Hepatocyte (in vitro differentiated cells): ENCODE results near the gene HEMK1. TPM values are rescaled to one million over a fixed set of nuclear protein-coding genes. Genes with fewer than 3 reads are reported as not detected.

Source experiments
- DNase-seq: peaks from one replicate; pipeline ENCODE4 v3.0.0-alpha.2; 2016; ENCODE audit warnings: low spot score
- H2AFZ ChIP-seq: fragments of 200-600 bp; sonication (generic); 2 replicates; pipeline ENCODE4 v1.6.0; 2016; ENCODE audit warnings: antibody characterized with exemption, mild to moderate bottlenecking
- H3K27ac ChIP-seq: fragments of 200-600 bp; sonication (generic); 2 replicates; pipeline ENCODE4 v1.5.1; 2016; ENCODE audit warnings: mild to moderate bottlenecking
- H3K27me3 ChIP-seq: fragments of 200-600 bp; sonication (generic); 2 replicates; pipeline ENCODE4 v1.6.1; 2016
- H3K36me3 ChIP-seq: fragments of 200-600 bp; sonication (generic); replicated peaks from 2 replicates; pipeline ENCODE4 v1.5.1; 2016; ENCODE audit warnings: low read depth; ENCODE audit not compliant: insufficient read depth
- H3K4me1 ChIP-seq: fragments of 200-600 bp; sonication (generic); 2 replicates; pipeline ENCODE4 v1.5.1; 2016; ENCODE audit warnings: mild to moderate bottlenecking, moderate library complexity; ENCODE audit not compliant: insufficient read depth
- H3K4me2 ChIP-seq: fragments of 200-600 bp; sonication (generic); 2 replicates; pipeline ENCODE4 v1.6.0; 2016
- H3K4me3 ChIP-seq: fragments of 200-600 bp; sonication (generic); 2 replicates; pipeline ENCODE4 v1.5.1; 2016; ENCODE audit warnings: mild to moderate bottlenecking
- H3K79me2 ChIP-seq: fragments of 200-600 bp; sonication (generic); 2 replicates; pipeline ENCODE4 v1.6.0; 2017; ENCODE audit warnings: mild to moderate bottlenecking
- H3K9me2 ChIP-seq: fragments of 200-600 bp; sonication (generic); replicated peaks from 2 replicates; pipeline ENCODE4 v1.6.0; 2017; ENCODE audit warnings: mild to moderate bottlenecking; ENCODE audit not compliant: insufficient read depth
- H3K9me3 ChIP-seq: fragments of 200-600 bp; sonication (generic); 2 replicates; pipeline ENCODE4 v1.5.1; 2016; ENCODE audit warnings: low read depth, mild to moderate bottlenecking
- H4K20me1 ChIP-seq: fragments of 200-600 bp; sonication (generic); 2 replicates; pipeline ENCODE4 v1.6.0; 2016; ENCODE audit warnings: mild to moderate bottlenecking; ENCODE audit not compliant: insufficient read depth, poor library complexity, severe bottlenecking
- EZH2 ChIP-seq: fragments of 200-600 bp; sonication (generic); IDR thresholded peaks from 2 replicates; pipeline ENCODE4 v1.6.1; 2016; ENCODE audit warnings: antibody characterized with exemption, mild to moderate bottlenecking, borderline replicate concordance
- EZH2phosphoT487 ChIP-seq: fragments of 200-600 bp; sonication (generic); IDR thresholded peaks from one replicate; pipeline ENCODE4 v1.6.1; 2018; ENCODE audit warnings: antibody characterized with exemption, mild to moderate bottlenecking, low read depth, moderate library complexity; ENCODE audit not compliant: unreplicated experiment, severe bottlenecking
- WGBS: methylation state at CpG from one replicate; pipeline ENCODE4 v1.1.6; 2016; ENCODE audit warnings: low lambda C conversion rate; ENCODE audit errors: missing lambda C conversion rate; 5-methylcytosine and 5-hydroxymethylcytosine counted together
- polyA plus RNA-seq: library from polyadenylated mRNA; unstranded; fragments of >200 nt; fragmentation: Nextera tagmentation; extraction: Ambion mirVana; gene quantifications from 2 replicates; pipeline ENCODE4 v1.2.1, GENCODE V29; 2016
- total RNA-seq: library from RNA; depleted of rRNA; stranded (reverse); fragments of >200 nt; gene quantifications from 2 replicates; pipeline ENCODE4 v1.2.3, GENCODE V29; 2014
- TF ChIP-seq, protein P1 (sequence below): fragments of 200-600 bp; sonication (generic); IDR thresholded peaks from 2 replicates; pipeline ENCODE4 v1.5.1; 2016; ENCODE audit warnings: antibody characterized with exemption, mild to moderate bottlenecking; ENCODE audit not compliant: poor library complexity

Gene HEMK1
- total and polyA plus RNA-seq, 2 experiments from 2014 or later, result 18.6 to 27.2 TPM

DNA sequence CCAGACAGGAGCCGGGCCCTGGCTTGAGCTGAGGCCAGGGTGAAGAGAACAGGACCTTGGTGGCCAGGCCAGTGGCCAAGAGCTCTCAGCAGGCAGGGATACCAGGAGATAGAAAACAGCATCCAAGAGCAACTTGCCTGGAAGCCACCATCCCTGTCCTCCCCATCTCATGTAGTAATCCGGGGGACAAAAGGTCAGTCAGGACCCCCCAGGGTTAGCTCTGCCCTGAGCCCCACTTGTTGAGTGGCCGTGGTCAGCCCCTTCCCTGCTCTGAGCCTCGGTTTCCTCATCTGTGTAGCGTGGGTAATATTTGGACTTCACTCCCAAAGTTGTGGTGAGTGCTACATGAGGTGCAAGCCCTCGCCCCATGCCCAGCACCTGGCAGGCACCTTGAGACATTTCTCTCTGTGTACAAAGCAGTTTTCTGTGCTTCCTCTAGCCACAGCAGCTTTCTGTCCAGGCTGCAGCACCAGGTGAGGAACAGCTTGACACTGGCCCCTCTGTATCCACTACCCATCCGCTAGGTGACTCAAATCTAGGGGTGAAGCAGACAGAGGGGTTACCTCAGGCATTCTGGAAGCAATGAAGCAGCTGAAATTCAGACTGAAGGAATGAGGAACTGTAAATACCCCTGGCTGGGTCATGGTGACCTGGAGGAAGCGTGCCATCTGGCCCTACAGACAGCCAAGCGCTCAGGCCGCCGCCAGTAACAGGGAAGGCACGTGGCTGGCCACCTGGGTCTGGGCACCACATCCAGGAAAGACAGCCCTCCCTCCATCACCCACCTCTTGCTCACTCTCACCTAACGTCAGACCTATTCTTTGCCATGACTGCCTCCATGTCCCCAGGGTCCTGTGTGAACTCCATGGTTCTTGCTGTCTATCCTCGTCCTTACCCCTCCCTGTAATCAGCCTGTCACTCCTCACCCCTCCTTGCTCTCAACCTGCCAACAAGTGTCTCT, 35.6 kb downstream of the HEMK1 start:
- Histone ChIP-seq H3K9me2 (no peaks in the 10 kb centered on the region), H4K20me1 (no peaks in the 10 kb centered on the region), H3K36me3 (no peaks in the 10 kb centered on the region), H2AFZ (no peak overlapping the region), H3K9me3 (no peaks in the 10 kb centered on the region), H3K4me1 (peaks cover 29% of the 10 kb centered on the region), H3K4me2 (no peak overlapping the region), H3K79me2 (peaks cover 7% of the 10 kb centered on the region), H3K27ac (no peak overlapping the region), H3K27me3 (no peaks in the 10 kb centered on the region), H3K4me3 (no peak overlapping the region)
- TF ChIP-seq, protein P1, sequence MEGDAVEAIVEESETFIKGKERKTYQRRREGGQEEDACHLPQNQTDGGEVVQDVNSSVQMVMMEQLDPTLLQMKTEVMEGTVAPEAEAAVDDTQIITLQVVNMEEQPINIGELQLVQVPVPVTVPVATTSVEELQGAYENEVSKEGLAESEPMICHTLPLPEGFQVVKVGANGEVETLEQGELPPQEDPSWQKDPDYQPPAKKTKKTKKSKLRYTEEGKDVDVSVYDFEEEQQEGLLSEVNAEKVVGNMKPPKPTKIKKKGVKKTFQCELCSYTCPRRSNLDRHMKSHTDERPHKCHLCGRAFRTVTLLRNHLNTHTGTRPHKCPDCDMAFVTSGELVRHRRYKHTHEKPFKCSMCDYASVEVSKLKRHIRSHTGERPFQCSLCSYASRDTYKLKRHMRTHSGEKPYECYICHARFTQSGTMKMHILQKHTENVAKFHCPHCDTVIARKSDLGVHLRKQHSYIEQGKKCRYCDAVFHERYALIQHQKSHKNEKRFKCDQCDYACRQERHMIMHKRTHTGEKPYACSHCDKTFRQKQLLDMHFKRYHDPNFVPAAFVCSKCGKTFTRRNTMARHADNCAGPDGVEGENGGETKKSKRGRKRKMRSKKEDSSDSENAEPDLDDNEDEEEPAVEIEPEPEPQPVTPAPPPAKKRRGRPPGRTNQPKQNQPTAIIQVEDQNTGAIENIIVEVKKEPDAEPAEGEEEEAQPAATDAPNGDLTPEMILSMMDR, result no peak
- TF ChIP-seq EZH2 (no peak), EZH2phosphoT487 (no peak)
- DNase-seq, result no peak
- WGBS, result 95% methylated on average over 14 of the region's 14 CpGs

- Histone ChIP-seq H3K27ac (no peak overlapping the region), H3K4me2 (no peak overlapping the region), H2AFZ (no peak overlapping the region), H3K4me1 (peaks cover 29% of the 10 kb centered on the region), H3K36me3 (no peaks in the 10 kb centered on the region), H3K4me3 (no peak overlapping the region), H4K20me1 (no peaks in the 10 kb centered on the region), H3K9me3 (no peaks in the 10 kb centered on the region), H3K27me3 (no peaks in the 10 kb centered on the region), H3K9me2 (no peaks in the 10 kb centered on the region), H3K79me2 (peaks cover 17% of the 10 kb centered on the region)
- DNase-seq, result no peak
- no peak for TF ChIP-seq EZH2
- 87% methylated on average over 5 of the region's 5 CpGs for WGBS
These were observed 36.6 kb downstream of the HEMK1 start for GRCh38 chr3:50605901-50606326.

GRCh38 chr3:50606596-50606995, 37.3 kb downstream of the HEMK1 start:
- Histone ChIP-seq H3K27ac (no peak overlapping the region), H3K4me2 (no peak overlapping the region), H3K27me3 (no peaks in the 10 kb centered on the region), H3K9me3 (no peaks in the 10 kb centered on the region), H3K4me1 (peaks cover 28% of the 10 kb centered on the region), H4K20me1 (no peaks in the 10 kb centered on the region), H2AFZ (no peak overlapping the region), H3K4me3 (no peak overlapping the region), H3K9me2 (no peaks in the 10 kb centered on the region), H3K79me2 (peaks cover 20% of the 10 kb centered on the region), H3K36me3 (no peaks in the 10 kb centered on the region)
- 80% methylated on average over 6 of the region's 6 CpGs for WGBS
- DNase-seq, result no peak
- TF ChIP-seq EZH2phosphoT487 (no peak), EZH2 (no peak)
- TF ChIP-seq, protein P1, result no peak

DNA sequence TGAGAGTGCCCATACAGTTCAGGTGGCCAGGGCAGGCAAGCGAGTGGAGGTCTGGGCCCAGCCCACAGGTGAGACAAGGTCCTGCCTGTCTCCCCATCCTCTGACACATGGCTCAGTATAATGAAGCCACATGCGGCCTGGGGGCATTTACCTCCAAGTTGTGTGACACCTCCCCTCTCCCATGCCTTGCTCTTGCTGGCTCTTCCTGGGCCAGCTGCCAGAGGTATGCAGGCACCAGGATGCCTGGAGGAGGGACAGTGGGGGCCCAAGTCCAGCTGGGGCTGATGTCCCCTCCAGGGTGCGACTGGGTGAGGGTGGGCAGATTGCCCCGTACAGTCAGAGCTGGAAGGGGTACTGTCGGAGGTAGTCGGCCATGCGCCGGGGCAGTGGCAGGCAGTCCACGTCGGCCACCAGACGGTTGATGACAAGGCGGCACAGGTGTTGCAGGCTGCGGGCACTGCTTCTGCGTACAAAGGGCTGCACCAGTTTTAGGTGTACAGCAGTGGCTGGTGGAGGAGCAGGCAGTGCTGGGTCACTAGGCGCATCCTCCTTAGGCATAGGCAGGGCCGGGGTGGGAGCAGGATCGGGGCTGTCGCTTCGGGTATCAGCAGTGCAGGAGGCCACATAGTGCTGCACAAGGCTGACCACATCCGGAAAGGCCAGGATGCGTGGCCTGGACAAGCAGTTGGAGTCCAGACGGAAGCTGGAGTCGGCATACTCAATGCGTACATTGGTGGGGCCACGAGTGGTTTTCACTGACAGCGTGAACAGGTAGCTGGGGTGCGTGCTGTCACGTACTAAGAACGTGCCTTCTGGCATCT, 38.2 kb downstream of the HEMK1 start:
- 95% methylated on average over 29 of the region's 29 CpGs for WGBS
- H3K36me3 ChIP-seq, result no peaks in the 10 kb centered on the region
- H3K4me1 ChIP-seq, result peaks cover 24% of the 10 kb centered on the region
- H3K4me2 ChIP-seq, result no peak overlapping the region
- TF ChIP-seq EZH2phosphoT487, result no peak
- no peak for TF ChIP-seq EZH2
- TF ChIP-seq, protein P1, result no peak
- no peaks in the 10 kb centered on the region for H4K20me1 ChIP-seq
- peaks cover 20% of the 10 kb centered on the region for H3K79me2 ChIP-seq
- no peaks in the 10 kb centered on the region for H3K9me3 ChIP-seq
- H3K27me3 ChIP-seq, result no peaks in the 10 kb centered on the region
- no peaks in the 10 kb centered on the region for H3K9me2 ChIP-seq
- H3K27ac ChIP-seq, result no peak overlapping the region
- no peak for DNase-seq
- no peak overlapping the region for H3K4me3 ChIP-seq
- H2AFZ ChIP-seq, result no peak overlapping the region
